H9 (cell line): ENCODE results near the gene LMF1. TPM values are rescaled to one million over a fixed set of nuclear protein-coding genes. Genes with fewer than 3 reads are reported as not detected.
"Not testable (repeated sequence)": the region's sequence is repeated elsewhere in the genome, so short reads cannot be mapped to it uniquely, and the experiment has no call there.

Experiments
- DNase-seq: peaks from one replicate; pipeline ENCODE4 v3.0.0-alpha.2; 2017
- H2AFZ ChIP-seq: one replicate; pipeline ENCODE4 v1.6.1; 2013; ENCODE audit warnings: mild to moderate bottlenecking, low read length, control low read depth, moderate library complexity
- H2AK5ac ChIP-seq: 2 replicates; pipeline ENCODE4 v1.6.1; 2013; ENCODE audit warnings: low read length, control low read depth, mixed read lengths; ENCODE audit not compliant: insufficient read length
- H2BK120ac ChIP-seq: one replicate; pipeline ENCODE4 v1.6.1; 2013; ENCODE audit warnings: low read depth, mild to moderate bottlenecking, low read length, control low read depth, inconsistent platforms; ENCODE audit not compliant: poor library complexity, severe bottlenecking
- H2BK12ac ChIP-seq: 2 replicates; pipeline ENCODE4 v1.6.1; 2013; ENCODE audit warnings: low read length, control low read depth, mixed read lengths, low read depth; ENCODE audit not compliant: insufficient read length
- H2BK15ac ChIP-seq: 2 replicates; pipeline ENCODE4 v1.6.1; 2013; ENCODE audit warnings: low read depth, low read length, control low read depth
- H2BK20ac ChIP-seq: one replicate; pipeline ENCODE4 v1.6.1; 2013; ENCODE audit warnings: low read depth, mild to moderate bottlenecking, low read length, control low read depth, inconsistent platforms; ENCODE audit not compliant: poor library complexity, severe bottlenecking
- H2BK5ac ChIP-seq: 2 replicates; pipeline ENCODE4 v1.6.1; 2013; ENCODE audit warnings: low read length, control low read depth, mixed read lengths; ENCODE audit not compliant: insufficient read length
- H3K14ac ChIP-seq: 2 replicates; pipeline ENCODE4 v1.6.1; 2013; ENCODE audit warnings: low read length, control low read depth; ENCODE audit not compliant: insufficient read depth
- H3K18ac ChIP-seq: 2 replicates; pipeline ENCODE4 v1.6.1; 2013; ENCODE audit warnings: low read depth, mild to moderate bottlenecking, mixed read lengths, low read length, control low read depth; ENCODE audit not compliant: insufficient read length
- H3K23ac ChIP-seq: 2 replicates; pipeline ENCODE4 v1.6.1; 2013; ENCODE audit warnings: low read length, control low read depth, mixed read lengths, low read depth; ENCODE audit not compliant: insufficient read length
- H3K23me2 ChIP-seq: 2 replicates; pipeline ENCODE4 v1.6.1; 2013; ENCODE audit warnings: low read depth, mild to moderate bottlenecking, mixed read lengths, low read length, control low read depth; ENCODE audit not compliant: insufficient read length, poor library complexity, severe bottlenecking
- H3K27ac ChIP-seq: 2 replicates; pipeline ENCODE4 v1.5.1; 2013; ENCODE audit warnings: low read length, control low read depth, mixed read lengths, low read depth; ENCODE audit not compliant: insufficient read length
- H3K27me3 ChIP-seq: 2 replicates; pipeline ENCODE4 v1.6.1; 2013; ENCODE audit warnings: low read length, control low read depth, inconsistent platforms; ENCODE audit not compliant: insufficient read depth
- H3K4ac ChIP-seq: 2 replicates; pipeline ENCODE4 v1.6.1; 2013; ENCODE audit warnings: low read depth, mild to moderate bottlenecking, control low read depth, inconsistent platforms, low read length, moderate library complexity
- H3K4me1 ChIP-seq: 2 replicates; pipeline ENCODE4 v1.6.1; 2013; ENCODE audit warnings: low read length, control low read depth, inconsistent platforms; ENCODE audit not compliant: insufficient read depth
- H3K4me2 ChIP-seq: 2 replicates; pipeline ENCODE4 v1.6.1; 2013; ENCODE audit warnings: low read length, control low read depth, mixed read lengths; ENCODE audit not compliant: insufficient read length, insufficient read depth
- H3K56ac ChIP-seq: 2 replicates; pipeline ENCODE4 v1.6.1; 2013; ENCODE audit warnings: low read depth, mild to moderate bottlenecking, mixed read lengths, low read length, control low read depth; ENCODE audit not compliant: insufficient read length
- H3K79me1 ChIP-seq: 2 replicates; pipeline ENCODE4 v1.6.1; 2013; ENCODE audit warnings: low read depth, mild to moderate bottlenecking, moderate library complexity, low read length, control low read depth, inconsistent platforms; ENCODE audit not compliant: insufficient read depth, poor library complexity, severe bottlenecking
- H3K79me2 ChIP-seq: 2 replicates; pipeline ENCODE4 v1.6.1; 2013; ENCODE audit warnings: low read length, control low read depth, inconsistent platforms; ENCODE audit not compliant: insufficient read depth
- H3K9ac ChIP-seq: 2 replicates; pipeline ENCODE4 v1.6.1; 2013; ENCODE audit warnings: low read length, control low read depth, mixed read lengths; ENCODE audit not compliant: insufficient read length; ENCODE audit errors: extremely low read depth
- H3K9me3 ChIP-seq: one replicate; pipeline ENCODE4 v1.6.1; 2013; ENCODE audit warnings: low read depth, low read length, inconsistent platforms; ENCODE audit not compliant: control insufficient read depth
- H3T11ph ChIP-seq: one replicate; pipeline ENCODE4 v1.6.1; 2013; ENCODE audit warnings: mild to moderate bottlenecking, low read length, control low read depth, inconsistent platforms
- H4K20me1 ChIP-seq: one replicate; pipeline ENCODE4 v1.6.1; 2013; ENCODE audit not compliant: control insufficient read depth, insufficient read length, insufficient read depth
- H4K5ac ChIP-seq: 2 replicates; pipeline ENCODE4 v1.6.1; 2013; ENCODE audit warnings: low read depth, mild to moderate bottlenecking, mixed read lengths, low read length, control low read depth; ENCODE audit not compliant: insufficient read length
- H4K8ac ChIP-seq: replicated peaks from 2 replicates; pipeline ENCODE4 v1.6.1; 2013; ENCODE audit warnings: low read length, control low read depth, mixed read lengths, low read depth; ENCODE audit not compliant: insufficient read length
- H4K91ac ChIP-seq: 2 replicates; pipeline ENCODE4 v1.6.1; 2013; ENCODE audit warnings: low read depth, mild to moderate bottlenecking, moderate library complexity, mixed read lengths, low read length, control low read depth; ENCODE audit not compliant: insufficient read length
- H3K27ac Mint-ChIP-seq, 3 experiments: 2 replicates in 2 of 3; 3 replicates in 1 of 3; pipeline ENCODE4 v1.8.0; 2020 to 2021; ENCODE audit warnings: mixed read lengths in 3 of 3, mild to moderate bottlenecking in 1 of 3, moderate library complexity in 1 of 3
- H3K27me3 Mint-ChIP-seq: 2 replicates; pipeline ENCODE4 v1.8.0; 2021; ENCODE audit warnings: low read depth, mild to moderate bottlenecking, moderate library complexity, mixed read lengths
- H3K36me3 Mint-ChIP-seq, 3 experiments: 2 replicates in 2 of 3; 3 replicates in 1 of 3; pipeline ENCODE4 v1.8.0; 2020 to 2021; ENCODE audit warnings: low read depth in 3 of 3, mixed read lengths in 3 of 3; ENCODE audit not compliant: insufficient read depth in 1 of 3
- H3K4me1 Mint-ChIP-seq, 2 experiments: 2 replicates each; pipeline ENCODE4 v1.8.0; 2020; ENCODE audit warnings: mixed read lengths in 2 of 2
- H3K4me3 Mint-ChIP-seq, 2 experiments: 2 replicates in 1 of 2; 3 replicates in 1 of 2; pipeline ENCODE4 v1.8.0; 2020 to 2021; ENCODE audit warnings: mild to moderate bottlenecking in 2 of 2, mixed read lengths in 2 of 2, moderate library complexity in 1 of 2
- H3K9me3 Mint-ChIP-seq, 2 experiments: 2 replicates in 1 of 2; 3 replicates in 1 of 2; pipeline ENCODE4 v1.8.0; 2020; ENCODE audit warnings: mild to moderate bottlenecking in 2 of 2, mixed read lengths in 2 of 2, moderate library complexity in 1 of 2
- WGBS: extraction: QIAGEN DNeasy Blood & Tissue Kit; methylation state at CpG from one replicate; pipeline ENCODE4 v1.1.7; 2013; ENCODE audit warnings: missing lambda C conversion rate, low lambda C conversion rate, mixed read lengths; ENCODE audit not compliant: insufficient read length; ENCODE audit errors: extremely low coverage; 5-methylcytosine and 5-hydroxymethylcytosine counted together
- total RNA-seq: library from RNA; stranded (reverse); gene quantifications from 2 replicates; pipeline ENCODE4 v1.2.1, GENCODE V29; 2021
- TF ChIP-seq, protein P1 (sequence below): fragments of 200-600 bp; sonication (generic); conservative IDR thresholded peaks from 3 replicates; pipeline ENCODE4 v1.8.0; 2021; ENCODE audit warnings: antibody characterized with exemption, mild to moderate bottlenecking

Gene LMF1
- total RNA-seq, 1 experiment from 2014 or later: 7.1 TPM

DNA sequence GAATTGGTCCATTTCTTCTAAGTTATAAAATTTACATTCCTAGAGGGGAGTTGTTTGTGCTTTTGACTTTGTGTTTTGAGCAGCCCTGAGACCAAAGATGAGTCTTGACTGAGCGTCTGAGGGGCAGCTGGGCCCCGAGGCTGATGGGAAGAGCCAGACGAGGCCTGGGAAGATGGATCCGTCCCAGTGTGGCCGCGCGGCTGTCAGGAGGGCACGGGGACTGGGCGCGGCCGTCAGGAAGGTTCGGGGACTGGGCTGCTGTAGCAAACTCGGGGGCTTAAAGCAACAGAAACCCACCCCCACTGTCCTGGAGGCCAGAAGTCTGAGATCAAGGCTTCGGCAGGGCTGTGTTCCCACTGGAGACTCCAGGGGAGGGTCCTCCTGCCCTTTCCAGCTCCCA, 132.0 kb downstream of the LMF1 start:
- TF ChIP-seq, protein P1, sequence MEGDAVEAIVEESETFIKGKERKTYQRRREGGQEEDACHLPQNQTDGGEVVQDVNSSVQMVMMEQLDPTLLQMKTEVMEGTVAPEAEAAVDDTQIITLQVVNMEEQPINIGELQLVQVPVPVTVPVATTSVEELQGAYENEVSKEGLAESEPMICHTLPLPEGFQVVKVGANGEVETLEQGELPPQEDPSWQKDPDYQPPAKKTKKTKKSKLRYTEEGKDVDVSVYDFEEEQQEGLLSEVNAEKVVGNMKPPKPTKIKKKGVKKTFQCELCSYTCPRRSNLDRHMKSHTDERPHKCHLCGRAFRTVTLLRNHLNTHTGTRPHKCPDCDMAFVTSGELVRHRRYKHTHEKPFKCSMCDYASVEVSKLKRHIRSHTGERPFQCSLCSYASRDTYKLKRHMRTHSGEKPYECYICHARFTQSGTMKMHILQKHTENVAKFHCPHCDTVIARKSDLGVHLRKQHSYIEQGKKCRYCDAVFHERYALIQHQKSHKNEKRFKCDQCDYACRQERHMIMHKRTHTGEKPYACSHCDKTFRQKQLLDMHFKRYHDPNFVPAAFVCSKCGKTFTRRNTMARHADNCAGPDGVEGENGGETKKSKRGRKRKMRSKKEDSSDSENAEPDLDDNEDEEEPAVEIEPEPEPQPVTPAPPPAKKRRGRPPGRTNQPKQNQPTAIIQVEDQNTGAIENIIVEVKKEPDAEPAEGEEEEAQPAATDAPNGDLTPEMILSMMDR: no peak
- H2AK5ac ChIP-seq: no peak overlapping the region
- H4K20me1 ChIP-seq: no peaks in the 10 kb centered on the region
- H3K79me1 ChIP-seq: no peaks in the 10 kb centered on the region
- no peaks in the 10 kb centered on the region for H3K9me3 ChIP-seq
- no peak for DNase-seq
- H3K18ac ChIP-seq: no peak overlapping the region
- H3K4me1 Mint-ChIP-seq: peaks cover 2 to 3% of the 10 kb centered on the region in 2 experiments; a peak in 2 of 4 replicates
- H3K14ac ChIP-seq: no peak overlapping the region
- no peak overlapping the region for H2AFZ ChIP-seq
- no peak overlapping the region; a peak in 1 of 7 replicates for H3K27ac Mint-ChIP-seq
- no peak overlapping the region for H3K23ac ChIP-seq
- H3K27me3 Mint-ChIP-seq: peaks cover 26% of the 10 kb centered on the region
- H3K9me3 Mint-ChIP-seq: peaks cover 23 to 24% of the 10 kb centered on the region in 2 experiments
- H3K4ac ChIP-seq: no peak overlapping the region
- H3K4me1 ChIP-seq: no peaks in the 10 kb centered on the region
- H2BK20ac ChIP-seq: no peak overlapping the region
- no peaks in the 10 kb centered on the region for H3K23me2 ChIP-seq
- H2BK5ac ChIP-seq: no peak overlapping the region
- H3K79me2 ChIP-seq: no peaks in the 10 kb centered on the region
- peaks cover 0 to 13% (median 4%) of the 10 kb centered on the region in 3 experiments; a peak in 5 of 7 replicates for H3K36me3 Mint-ChIP-seq
- H2BK15ac ChIP-seq: no peak overlapping the region
- no peak overlapping the region for H4K8ac ChIP-seq
- no peak overlapping the region; a peak in 1 of 5 replicates for H3K4me3 Mint-ChIP-seq
- no peak overlapping the region for H3K27ac ChIP-seq
- H3K9ac ChIP-seq: no peak overlapping the region
- H3K56ac ChIP-seq: no peak overlapping the region
- no peak overlapping the region for H2BK12ac ChIP-seq
- H3T11ph ChIP-seq: no peak overlapping the region
- no peaks in the 10 kb centered on the region for H3K27me3 ChIP-seq
- no peak overlapping the region for H2BK120ac ChIP-seq
- no peak overlapping the region for H4K5ac ChIP-seq
- H4K91ac ChIP-seq: no peak overlapping the region
- WGBS: no CpG with 5 or more reads among the region's 14 CpGs
- H3K4me2 ChIP-seq: no peak overlapping the region

DNA sequence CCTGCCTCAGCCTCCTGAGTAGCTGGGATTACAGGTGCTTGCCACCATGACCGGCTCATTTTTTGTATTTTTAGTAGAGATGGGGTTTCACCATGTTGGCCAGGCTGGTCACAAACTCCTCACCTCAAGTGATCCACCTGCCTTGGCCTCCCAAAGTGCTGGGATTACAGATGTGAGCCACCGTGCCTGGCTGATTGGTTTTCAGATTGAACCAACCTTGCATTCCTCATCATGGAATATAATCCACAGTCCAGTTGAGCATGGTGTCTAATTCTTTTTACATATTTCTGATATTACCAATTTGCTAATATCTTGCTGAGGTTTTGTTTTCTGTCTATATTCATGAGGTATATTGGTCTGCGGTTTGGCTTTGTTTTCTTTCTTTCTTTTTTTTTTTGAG, 134.0 kb downstream of the LMF1 start:
- H3K23me2 ChIP-seq, H3K27ac ChIP-seq, H3K79me2 ChIP-seq, H2BK12ac ChIP-seq, H4K8ac ChIP-seq, H3K23ac ChIP-seq, H3K4me1 Mint-ChIP-seq, H4K20me1 ChIP-seq, H3K79me1 ChIP-seq, H3K18ac ChIP-seq, H3K9ac ChIP-seq, H2BK15ac ChIP-seq, H2AK5ac ChIP-seq, H3K14ac ChIP-seq, H3K4ac ChIP-seq, H3K27me3 ChIP-seq, H4K91ac ChIP-seq, H3K56ac ChIP-seq, H2BK120ac ChIP-seq, H4K5ac ChIP-seq, H2BK20ac ChIP-seq, H3K9me3 ChIP-seq, H3T11ph ChIP-seq, H3K4me2 ChIP-seq, DNase-seq, H3K4me1 ChIP-seq, H2BK5ac ChIP-seq, H2AFZ ChIP-seq, H3K4me3 Mint-ChIP-seq, H3K27ac Mint-ChIP-seq: not testable (repeated sequence)
- Mint-ChIP-seq H3K9me3 (peaks cover 23 to 24% of the 10 kb centered on the region in 2 experiments), H3K36me3 (peaks cover 0 to 13% (median 4%) of the 10 kb centered on the region in 3 experiments; a peak in 5 of 7 replicates), H3K27me3 (peaks cover 27% of the 10 kb centered on the region)
- no CpG with 5 or more reads among the region's 3 CpGs for WGBS
